ENCODE data around the gene OR2A12. TPM values are rescaled to one million over a fixed set of nuclear protein-coding genes. Genes with fewer than 3 reads are reported as not detected.

Gene OR2A12, protein sequence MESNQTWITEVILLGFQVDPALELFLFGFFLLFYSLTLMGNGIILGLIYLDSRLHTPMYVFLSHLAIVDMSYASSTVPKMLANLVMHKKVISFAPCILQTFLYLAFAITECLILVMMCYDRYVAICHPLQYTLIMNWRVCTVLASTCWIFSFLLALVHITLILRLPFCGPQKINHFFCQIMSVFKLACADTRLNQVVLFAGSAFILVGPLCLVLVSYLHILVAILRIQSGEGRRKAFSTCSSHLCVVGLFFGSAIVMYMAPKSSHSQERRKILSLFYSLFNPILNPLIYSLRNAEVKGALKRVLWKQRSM
- not detected for total RNA-seq
- total RNA-seq (2013), result not detected

- Histone ChIP-seq H3K9me3 (ENCODE audit: control insufficient read depth, insufficient read depth, low read length) (no peaks in the 10 kb centered on the region), H3K4me3 (ENCODE audit: low read length) (no peak within 1 kb of the TSS), H3K27ac (ENCODE audit: low read length) (no peak within 1 kb of the TSS), H3K36me3 (ENCODE audit: control insufficient read depth, insufficient read depth, low read length) (no peaks in the 10 kb centered on the region), H3K27me3 (ENCODE audit: control insufficient read depth, insufficient read depth, low read length) (no peaks in the 10 kb centered on the region), H3K4me1 (ENCODE audit: control insufficient read depth, insufficient read depth, low read length) (no peaks in the 10 kb centered on the region)
- ATAC-seq (no peak), DNase-seq (no peak)
- H3K36me3 Mint-ChIP-seq, result no peaks in the 10 kb centered on the region
- H3K27ac Mint-ChIP-seq, result no peak within 1 kb of the TSS
- H3K9me3 Mint-ChIP-seq, result peaks cover 0 to 3% of the 10 kb centered on the region in 2 donors
- intact Hi-C loops (cut with micrococcal nuclease), result no loop called here
- TF ChIP-seq, protein P1, sequence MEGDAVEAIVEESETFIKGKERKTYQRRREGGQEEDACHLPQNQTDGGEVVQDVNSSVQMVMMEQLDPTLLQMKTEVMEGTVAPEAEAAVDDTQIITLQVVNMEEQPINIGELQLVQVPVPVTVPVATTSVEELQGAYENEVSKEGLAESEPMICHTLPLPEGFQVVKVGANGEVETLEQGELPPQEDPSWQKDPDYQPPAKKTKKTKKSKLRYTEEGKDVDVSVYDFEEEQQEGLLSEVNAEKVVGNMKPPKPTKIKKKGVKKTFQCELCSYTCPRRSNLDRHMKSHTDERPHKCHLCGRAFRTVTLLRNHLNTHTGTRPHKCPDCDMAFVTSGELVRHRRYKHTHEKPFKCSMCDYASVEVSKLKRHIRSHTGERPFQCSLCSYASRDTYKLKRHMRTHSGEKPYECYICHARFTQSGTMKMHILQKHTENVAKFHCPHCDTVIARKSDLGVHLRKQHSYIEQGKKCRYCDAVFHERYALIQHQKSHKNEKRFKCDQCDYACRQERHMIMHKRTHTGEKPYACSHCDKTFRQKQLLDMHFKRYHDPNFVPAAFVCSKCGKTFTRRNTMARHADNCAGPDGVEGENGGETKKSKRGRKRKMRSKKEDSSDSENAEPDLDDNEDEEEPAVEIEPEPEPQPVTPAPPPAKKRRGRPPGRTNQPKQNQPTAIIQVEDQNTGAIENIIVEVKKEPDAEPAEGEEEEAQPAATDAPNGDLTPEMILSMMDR (IDR thresholded peaks at IDR 0.05), result no peak
- WGBS (ENCODE audit: insufficient coverage), result 78% methylated on average over 1 of the region's 2 CpGs
- H3K4me1 Mint-ChIP-seq, result no peaks in the 10 kb centered on the region
- H3K4me3 Mint-ChIP-seq, result no peak within 1 kb of the TSS
- H3K27me3 Mint-ChIP-seq (ENCODE audit: low read depth in 2 of 2), result no peaks in the 10 kb centered on the region
Measured at GRCh38 chr7:144085978-144086377, at the start of gene OR2A12. OR2A12 (plus strand) TSS chr7:144086278; CDS start chr7:144095108, 8,830 bp downstream.

GRCh38 chr7:144036302-144036885 is 49.7 kb upstream of the OR2A12 start:
- Mint-ChIP-seq H3K27ac (no peak overlapping the region), H3K9me3 (peaks cover 0 to 2% of the 10 kb centered on the region in 2 donors), H3K4me3 (no peak overlapping the region), H3K36me3 (no peaks in the 10 kb centered on the region), H3K27me3 (ENCODE audit: low read depth in 2 of 2) (peaks cover 9 to 10% of the 10 kb centered on the region in 2 donors), H3K4me1 (no peaks in the 10 kb centered on the region)
- Histone ChIP-seq H3K4me3 (ENCODE audit: low read length) (no peak overlapping the region), H3K36me3 (ENCODE audit: control insufficient read depth, insufficient read depth, low read length) (no peaks in the 10 kb centered on the region), H3K27me3 (ENCODE audit: control insufficient read depth, insufficient read depth, low read length) (no peaks in the 10 kb centered on the region), H3K9me3 (ENCODE audit: control insufficient read depth, insufficient read depth, low read length) (no peaks in the 10 kb centered on the region), H3K27ac (ENCODE audit: low read length) (no peak overlapping the region), H3K4me1 (ENCODE audit: control insufficient read depth, insufficient read depth, low read length) (no peaks in the 10 kb centered on the region)
- TF ChIP-seq, protein P1 (IDR thresholded peaks at IDR 0.05), result no peak
- intact Hi-C loops (cut with micrococcal nuclease), result no loop called here
- DNase-seq, result no peak
- 47% methylated on average over 1 of the region's 1 CpG for WGBS (ENCODE audit: insufficient coverage)
- ATAC-seq, result no peak

DNA sequence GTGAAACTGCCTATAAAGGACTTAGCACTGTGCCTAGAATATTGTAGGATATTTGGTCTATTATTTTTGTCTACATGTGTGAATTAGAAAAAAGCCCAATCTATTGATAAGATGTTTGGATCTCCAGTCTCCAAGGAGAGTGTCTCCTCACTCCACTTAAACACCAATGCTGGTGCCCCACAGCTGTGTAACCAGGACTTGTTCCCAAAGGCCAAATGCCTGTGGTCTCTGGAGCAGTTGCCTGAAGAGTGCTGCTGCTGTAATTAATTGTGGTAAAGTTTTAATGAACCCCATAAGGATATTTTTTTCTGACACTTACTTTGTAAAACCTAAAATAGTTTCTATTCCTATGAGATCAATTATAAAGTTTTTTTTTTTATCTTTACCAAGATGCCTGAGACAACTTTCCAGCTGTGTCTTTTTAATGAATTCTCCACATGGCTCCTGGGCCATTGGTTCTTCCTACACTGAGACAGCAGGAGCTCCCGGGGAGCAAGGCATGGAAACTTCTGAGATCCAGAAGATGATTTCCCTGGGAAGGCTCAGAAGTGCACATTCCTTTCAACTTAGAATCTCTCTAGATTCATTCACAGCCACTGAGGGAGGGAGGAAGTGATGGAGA is 48.6 kb upstream of the OR2A12 start:
- H3K36me3 ChIP-seq (ENCODE audit: control insufficient read depth, insufficient read depth, low read length), result no peaks in the 10 kb centered on the region
- 89% methylated on average over 1 of the region's 1 CpG for WGBS (ENCODE audit: insufficient coverage)
- H3K27ac ChIP-seq (ENCODE audit: low read length), result no peak overlapping the region
- ATAC-seq, result no peak
- no peak overlapping the region for H3K4me3 ChIP-seq (ENCODE audit: low read length)
- DNase-seq, result no peak
- TF ChIP-seq, protein P1 (IDR thresholded peaks at IDR 0.05), result no peak
- no peak overlapping the region for H3K4me3 Mint-ChIP-seq
- H3K4me1 Mint-ChIP-seq, result no peaks in the 10 kb centered on the region
- H3K9me3 Mint-ChIP-seq, result peaks cover 0 to 2% of the 10 kb centered on the region in 2 donors
- peaks cover 9% of the 10 kb centered on the region in 2 donors for H3K27me3 Mint-ChIP-seq (ENCODE audit: low read depth in 2 of 2)
- intact Hi-C loops (cut with micrococcal nuclease), result no loop called here
- no peaks in the 10 kb centered on the region for H3K36me3 Mint-ChIP-seq
- H3K9me3 ChIP-seq (ENCODE audit: control insufficient read depth, insufficient read depth, low read length), result no peaks in the 10 kb centered on the region
- no peaks in the 10 kb centered on the region for H3K4me1 ChIP-seq (ENCODE audit: control insufficient read depth, insufficient read depth, low read length)
- H3K27ac Mint-ChIP-seq, result no peak overlapping the region
- no peaks in the 10 kb centered on the region for H3K27me3 ChIP-seq (ENCODE audit: control insufficient read depth, insufficient read depth, low read length)
